GM12891 (cell line): ENCODE results near the gene HCST. TPM values are rescaled to one million over a fixed set of nuclear protein-coding genes. Genes with fewer than 3 reads are reported as not detected.

Experiments
- DNase-seq: peaks from one replicate; pipeline ENCODE4 v3.0.0; 2011; ENCODE audit warnings: low spot score; ENCODE audit not compliant: insufficient read length
- FAIRE-seq: peaks from 2 replicates; lab custom pipeline; 2011; peaks lifted over from hg19 to GRCh38; lab: Jason Lieb, UNC
- PAX5 ChIP-seq: IDR thresholded peaks from 2 replicates; pipeline ENCODE4 v1.6.1; 2011; ENCODE audit warnings: low read length, moderate library complexity, mild to moderate bottlenecking; ENCODE audit not compliant: insufficient read depth, severe bottlenecking
- POLR2A ChIP-seq: IDR thresholded peaks from 2 replicates; pipeline ENCODE4 v1.6.1; 2011; ENCODE audit warnings: low read depth, low read length, control low read depth
- POLR2AphosphoS5 ChIP-seq: IDR thresholded peaks from 2 replicates; pipeline ENCODE4 v1.6.1; 2011; ENCODE audit warnings: low read depth, low read length, control low read depth
- POU2F2 ChIP-seq: IDR thresholded peaks from 2 replicates; pipeline ENCODE4 v1.6.1; 2011; ENCODE audit warnings: low read depth, mild to moderate bottlenecking, control low read depth, low read length, moderate library complexity
- SPI1 ChIP-seq: IDR thresholded peaks from 2 replicates; pipeline ENCODE4 v1.6.1; 2011; ENCODE audit warnings: low read depth, low read length, control low read depth
- TAF1 ChIP-seq: IDR thresholded peaks from 2 replicates; pipeline ENCODE4 v1.6.1; 2011; ENCODE audit warnings: low read depth, low read length, control low read depth
- polyA plus RNA-seq: library from polyadenylated mRNA; unstranded; fragments of >200 nt; gene quantifications from one replicate; pipeline ENCODE4 v1.2.1, GENCODE V29; 2012; ENCODE audit warnings: low read depth, missing spikeins, inconsistent platforms; ENCODE audit not compliant: missing spikeins

The HCST gene, protein sequence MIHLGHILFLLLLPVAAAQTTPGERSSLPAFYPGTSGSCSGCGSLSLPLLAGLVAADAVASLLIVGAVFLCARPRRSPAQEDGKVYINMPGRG
- 80.3 TPM for polyA plus RNA-seq

DNA sequence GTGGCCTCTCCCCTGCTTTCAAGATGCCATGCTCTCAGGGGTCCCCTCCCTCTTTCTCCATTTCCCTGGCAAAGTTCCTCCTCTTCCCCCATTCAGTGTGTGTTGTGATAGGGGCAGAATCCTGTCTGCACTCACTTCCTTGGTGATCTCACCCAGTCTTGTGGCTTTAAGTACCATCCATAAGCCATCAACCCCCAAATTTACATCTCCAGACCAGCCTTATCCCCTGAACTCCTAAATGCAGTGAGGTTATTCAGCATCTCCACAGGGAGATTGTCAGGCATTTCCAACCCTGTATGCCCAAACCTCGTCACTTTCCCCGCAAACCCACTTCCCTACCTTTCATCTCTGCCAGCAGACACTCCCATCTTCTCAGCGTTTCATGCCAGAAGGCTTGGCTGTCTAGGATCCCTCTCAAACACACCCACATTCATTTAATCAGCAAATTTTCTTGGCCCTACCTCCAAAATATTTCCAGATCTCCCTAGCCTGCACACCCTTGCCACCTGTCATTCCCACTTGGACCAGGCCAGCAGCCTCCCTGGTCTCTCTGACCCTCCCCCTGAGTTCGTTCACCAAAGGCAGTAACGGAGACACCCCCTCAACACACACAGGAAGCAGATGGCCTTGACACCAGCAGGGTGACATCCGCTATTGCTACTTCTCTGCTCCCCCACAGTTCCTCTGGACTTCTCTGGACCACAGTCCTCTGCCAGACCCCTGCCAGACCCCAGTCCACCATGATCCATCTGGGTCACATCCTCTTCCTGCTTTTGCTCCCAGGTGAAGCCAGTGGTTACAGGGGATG, at the start of gene HCST:
Gene HCST, plus strand, starts transcription at position 676 of the 808 bp plus-strand sequence. Its CDS starts 65 bp downstream, at position 741.
- no peak for DNase-seq
- TF ChIP-seq SPI1 (no peak), POLR2AphosphoS5 (peak; percentile 50; the same call in 1 of the 2 replicates), POLR2A (peak; percentile 78), TAF1 (0 out of 2 replicates have a peak, but pooled peaks have one; percentile 21), PAX5 (no peak), POU2F2 (no peak)
- FAIRE-seq = peak; percentile 95

DNA sequence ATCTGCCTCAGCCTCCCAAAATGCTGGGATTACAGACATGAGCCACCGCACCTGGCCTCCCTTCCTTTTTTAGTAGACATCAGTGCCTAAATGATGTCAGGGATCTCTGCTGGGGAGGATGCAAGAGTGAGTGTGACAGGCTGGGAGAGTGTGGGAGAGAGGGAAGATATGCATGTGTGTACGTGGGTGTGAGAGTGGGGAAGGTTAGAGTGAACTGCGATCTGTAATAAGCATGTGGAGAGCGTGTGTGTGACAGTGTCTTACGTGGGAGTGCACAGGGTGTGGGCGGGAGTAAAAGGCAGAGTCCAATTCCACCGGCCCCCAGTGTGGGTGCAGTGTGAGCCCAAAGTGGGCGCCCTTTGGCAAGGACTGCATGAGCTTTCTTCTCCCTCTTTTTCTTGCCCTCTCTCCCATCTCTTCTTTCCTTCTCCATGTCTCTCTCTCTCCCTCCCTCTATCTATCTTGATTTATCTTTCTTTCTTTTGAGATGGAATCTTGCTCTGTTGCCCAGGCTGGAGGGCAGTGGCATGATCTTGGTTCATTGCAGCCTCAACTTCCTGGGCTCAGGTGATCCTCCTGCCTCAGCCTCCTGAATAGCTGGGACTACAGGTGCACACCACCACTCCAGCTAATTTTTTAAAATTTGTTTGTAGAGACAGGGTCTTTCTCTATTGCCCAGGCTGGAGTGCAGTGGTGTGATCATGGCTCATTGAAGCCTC, 49.1 kb upstream of the HCST start:
- DNase-seq = no peak
- TF ChIP-seq POU2F2 (no peak), POLR2A (no peak), TAF1 (no peak), POLR2AphosphoS5 (no peak), SPI1 (no peak), PAX5 (no peak)

DNA sequence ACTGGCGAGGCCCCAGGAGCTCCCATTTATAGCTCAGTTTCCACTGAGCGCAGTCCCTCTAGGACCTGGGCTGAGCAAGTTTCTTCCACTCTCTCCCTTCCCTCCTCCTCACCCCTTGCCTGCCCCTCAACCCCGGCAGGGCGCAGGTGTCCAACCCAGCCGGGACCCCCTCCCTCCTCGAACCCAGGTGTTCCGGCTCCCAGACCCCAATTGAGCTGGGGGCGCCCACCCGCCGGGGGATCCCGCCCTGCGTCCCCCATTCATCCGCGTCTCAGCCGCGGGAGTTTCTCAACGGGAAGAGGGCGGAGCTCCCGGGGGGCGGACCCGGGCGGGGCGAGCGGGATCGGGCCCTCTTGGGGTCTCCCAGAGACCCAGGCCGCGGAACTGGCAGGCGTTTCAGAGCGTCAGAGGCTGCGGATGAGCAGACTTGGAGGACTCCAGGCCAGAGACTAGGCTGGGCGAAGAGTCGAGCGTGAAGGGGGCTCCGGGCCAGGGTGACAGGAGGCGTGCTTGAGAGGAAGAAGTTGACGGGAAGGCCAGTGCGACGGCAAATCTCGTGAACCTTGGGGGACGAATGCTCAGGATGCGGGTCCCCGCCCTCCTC, 45.7 kb upstream of the HCST start, which contains the start of gene KIRREL2:
Gene KIRREL2, plus strand, starts transcription at position 366 of the 604 bp plus-strand sequence. Its CDS starts 209 bp downstream, at position 575.
- no peak for FAIRE-seq
- TF ChIP-seq POLR2A = no peak
- TF ChIP-seq SPI1 = no peak
- TF ChIP-seq POLR2AphosphoS5 = no peak
- no peak for TF ChIP-seq POU2F2
- TF ChIP-seq PAX5 = no peak
- no peak for TF ChIP-seq TAF1

More for the DNA sequence above, 49.1 kb upstream of the HCST start:
- no peak for FAIRE-seq

DNA sequence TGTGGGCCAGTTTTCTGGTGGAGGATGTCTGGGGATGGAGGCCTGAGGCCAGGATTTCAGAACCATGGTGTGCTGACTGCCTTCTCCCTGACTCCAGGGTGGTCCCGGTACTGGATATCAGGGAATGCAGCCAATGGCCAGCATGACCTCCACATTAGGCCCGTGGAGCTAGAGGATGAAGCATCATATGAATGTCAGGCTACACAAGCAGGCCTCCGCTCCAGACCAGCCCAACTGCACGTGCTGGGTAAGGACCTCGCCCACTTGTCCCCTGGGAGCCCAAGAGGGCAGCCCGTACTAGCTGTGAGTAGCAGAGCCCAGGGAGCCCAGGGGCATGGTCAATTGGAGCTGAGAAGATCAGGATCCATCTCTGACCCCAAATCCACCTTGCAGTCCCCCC, 44.0 kb upstream of the HCST start:
- TF ChIP-seq POU2F2 = no peak
- DNase-seq (no peak), FAIRE-seq (no peak)

More for the DNA sequence above, 45.7 kb upstream of the HCST start, which contains the start of gene KIRREL2:
- no peak for DNase-seq

DNA sequence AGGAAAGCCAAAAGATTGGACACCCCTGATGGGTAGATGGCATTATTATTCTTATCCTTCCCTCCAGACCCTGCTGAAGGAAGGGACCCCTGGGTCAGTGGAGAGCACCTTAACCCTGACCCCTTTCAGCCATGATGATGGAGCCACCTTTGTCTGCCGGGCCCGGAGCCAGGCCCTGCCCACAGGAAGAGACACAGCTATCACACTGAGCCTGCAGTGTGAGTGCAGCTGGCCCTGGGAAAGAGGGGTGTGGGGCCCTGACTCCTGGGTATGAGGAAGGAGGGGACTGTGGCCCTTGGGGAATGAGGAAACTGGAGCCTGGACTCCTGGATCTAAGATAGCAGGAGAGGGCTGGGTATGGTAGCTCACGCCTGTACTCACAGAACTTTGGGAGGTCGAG, 42.9 kb upstream of the HCST start:
- FAIRE-seq (no peak), DNase-seq (no peak)
- TF ChIP-seq POLR2AphosphoS5 = no peak
- no peak for TF ChIP-seq POU2F2
- no peak for TF ChIP-seq PAX5
- TF ChIP-seq TAF1 = no peak
- TF ChIP-seq SPI1 = no peak
- TF ChIP-seq POLR2A = no peak

DNA sequence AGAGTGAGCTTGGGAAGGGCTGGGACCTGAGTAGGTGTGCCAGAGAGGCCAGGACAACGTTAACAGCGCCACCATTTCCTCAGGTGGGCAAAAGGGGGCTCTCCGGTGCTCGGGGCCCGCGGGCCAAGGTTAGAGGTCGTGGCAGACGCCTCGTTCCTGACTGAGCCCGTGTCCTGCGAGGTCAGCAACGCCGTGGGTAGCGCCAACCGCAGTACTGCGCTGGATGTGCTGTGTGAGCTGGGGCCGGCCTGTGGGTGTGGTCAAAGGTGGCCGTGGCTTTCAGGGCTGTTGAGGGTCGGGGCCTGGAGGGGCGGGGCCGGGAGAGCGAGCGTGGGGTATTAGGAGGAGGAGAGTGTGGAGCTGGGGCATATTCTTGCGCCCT, 41.9 kb upstream of the HCST start:
- no peak for DNase-seq
- FAIRE-seq = no peak
- TF ChIP-seq PAX5 = no peak
- no peak for TF ChIP-seq SPI1
- no peak for TF ChIP-seq POU2F2
- TF ChIP-seq POLR2AphosphoS5 = no peak

DNA sequence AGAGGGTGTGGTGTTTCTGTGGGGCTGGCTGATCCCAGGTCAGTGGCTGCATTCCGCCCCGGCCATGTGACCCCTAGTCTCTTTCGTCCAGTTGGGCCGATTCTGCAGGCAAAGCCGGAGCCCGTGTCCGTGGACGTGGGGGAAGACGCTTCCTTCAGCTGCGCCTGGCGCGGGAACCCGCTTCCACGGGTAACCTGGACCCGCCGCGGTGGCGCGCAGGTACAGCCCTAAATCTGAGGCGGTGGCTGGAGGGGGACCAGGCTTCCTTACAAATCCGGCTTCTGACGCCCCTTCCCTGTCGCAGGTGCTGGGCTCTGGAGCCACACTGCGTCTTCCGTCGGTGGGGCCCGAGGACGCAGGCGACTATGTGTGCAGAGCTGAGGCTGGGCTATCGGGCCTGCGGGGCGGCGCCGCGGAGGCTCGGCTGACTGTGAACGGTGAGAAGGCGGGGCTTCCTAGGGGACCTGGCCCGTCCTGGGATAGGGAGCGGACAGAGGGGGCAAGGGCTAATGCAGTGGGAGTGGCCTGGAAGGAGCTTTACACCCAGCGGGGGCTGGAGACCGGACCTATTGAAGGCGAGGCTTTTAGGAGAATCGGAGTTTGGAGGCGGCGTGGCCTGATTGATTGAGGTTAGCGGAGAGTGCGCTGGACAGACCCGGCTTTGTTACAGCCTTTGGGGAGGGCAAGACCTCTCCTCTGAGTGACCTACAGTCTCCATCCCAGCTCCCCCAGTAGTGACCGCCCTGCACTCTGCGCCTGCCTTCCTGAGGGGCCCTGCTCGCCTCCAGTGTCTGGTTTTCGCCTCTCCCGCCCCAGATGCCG, 41.3 kb upstream of the HCST start:
- FAIRE-seq (no peak), DNase-seq (no peak)
- TF ChIP-seq POLR2AphosphoS5 = no peak
- TF ChIP-seq POLR2A = no peak
- TF ChIP-seq SPI1 = no peak
- no peak for TF ChIP-seq PAX5
- no peak for TF ChIP-seq TAF1
- no peak for TF ChIP-seq POU2F2

DNA sequence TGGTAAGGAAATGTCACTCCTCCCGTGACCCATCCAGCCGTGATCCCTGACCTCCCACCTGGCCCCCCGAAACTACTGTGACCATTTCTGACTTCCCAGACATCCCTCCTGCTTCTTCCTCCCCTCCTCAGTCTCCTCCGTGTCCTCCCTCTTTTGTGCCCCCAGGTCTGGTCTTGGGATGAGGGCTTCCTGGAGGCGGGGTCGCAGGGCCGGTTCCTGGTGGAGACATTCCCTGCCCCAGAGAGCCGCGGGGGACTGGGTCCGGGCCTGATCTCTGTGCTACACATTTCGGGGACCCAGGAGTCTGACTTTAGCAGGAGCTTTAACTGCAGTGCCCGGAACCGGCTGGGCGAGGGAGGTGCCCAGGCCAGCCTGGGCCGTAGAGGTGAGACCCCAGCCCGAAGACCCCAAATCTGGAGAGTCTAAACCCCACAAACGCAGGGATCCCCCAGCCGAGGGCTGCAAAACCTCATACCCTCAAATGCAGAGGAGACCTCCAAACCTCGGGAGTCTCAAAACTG, 40.6 kb upstream of the HCST start:
- FAIRE-seq = no peak
- TF ChIP-seq SPI1 (no peak), POLR2AphosphoS5 (no peak)
- DNase-seq = no peak

DNA sequence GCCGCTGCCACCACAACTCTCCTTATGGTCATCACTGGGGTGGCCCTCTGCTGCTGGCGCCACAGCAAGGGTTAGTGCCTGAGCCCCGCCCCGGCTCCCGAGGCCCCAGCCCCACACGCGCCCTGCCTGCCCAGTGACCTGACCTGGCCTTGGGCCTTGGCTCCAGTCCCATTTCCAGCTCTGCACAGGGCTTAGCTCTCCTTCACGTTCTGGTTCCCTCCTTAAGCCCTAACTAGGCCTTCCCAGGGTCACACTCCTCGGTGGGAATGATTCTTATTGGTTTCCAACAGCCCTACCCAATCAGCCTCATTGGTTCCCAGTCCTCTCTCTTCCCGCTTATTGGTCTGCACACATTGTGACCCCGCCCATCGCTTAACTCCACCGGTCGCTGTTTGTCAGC, 39.8 kb upstream of the HCST start:
- FAIRE-seq = no peak
- TF ChIP-seq SPI1 (no peak), POLR2AphosphoS5 (no peak), POU2F2 (no peak), TAF1 (no peak), POLR2A (no peak), PAX5 (no peak)
- no peak for DNase-seq
